Femur (tissue), 1 donor: ENCODE data around the gene VMA21.

Experiments used
- DNase-seq: peaks from one replicate; pipeline ENCODE4 v3.0.0-alpha.2; 2017

Gene VMA21

GRCh38 chrX:151396825-151397740, at the start of gene VMA21:
TSS of gene VMA21 (plus strand) at chrX:151397206. CDS start at chrX:151397309, 103 bp downstream.
- DNase-seq = peak; percentile 91

DNA sequence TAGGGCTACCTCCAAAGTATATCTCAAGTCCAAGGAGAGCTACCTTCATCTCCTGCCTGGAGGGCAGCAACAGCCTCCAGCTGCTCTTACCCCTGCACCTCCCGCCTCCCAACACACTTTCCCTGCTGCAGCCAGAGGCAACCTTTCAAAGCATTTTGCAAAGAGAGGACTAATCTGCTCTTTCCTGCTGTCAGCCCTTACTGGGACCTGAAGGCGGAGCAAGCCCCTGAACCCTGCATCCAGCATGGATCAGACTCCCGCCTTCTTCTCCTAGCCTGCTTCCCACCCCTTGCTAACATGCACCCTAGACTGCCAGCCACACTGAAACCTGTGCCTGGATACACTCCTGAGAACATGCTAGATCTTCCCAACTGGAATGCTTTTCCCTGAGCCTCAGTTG, 37.7 kb upstream of the VMA21 start:
- DNase-seq = no peak

GRCh38 chrX:151359931-151360871, 36.8 kb upstream of the VMA21 start:
- DNase-seq = peak; percentile 27

- DNase-seq = no peak
These were observed 33.7 kb upstream of the VMA21 start for GRCh38 chrX:151363316-151363715.

DNA sequence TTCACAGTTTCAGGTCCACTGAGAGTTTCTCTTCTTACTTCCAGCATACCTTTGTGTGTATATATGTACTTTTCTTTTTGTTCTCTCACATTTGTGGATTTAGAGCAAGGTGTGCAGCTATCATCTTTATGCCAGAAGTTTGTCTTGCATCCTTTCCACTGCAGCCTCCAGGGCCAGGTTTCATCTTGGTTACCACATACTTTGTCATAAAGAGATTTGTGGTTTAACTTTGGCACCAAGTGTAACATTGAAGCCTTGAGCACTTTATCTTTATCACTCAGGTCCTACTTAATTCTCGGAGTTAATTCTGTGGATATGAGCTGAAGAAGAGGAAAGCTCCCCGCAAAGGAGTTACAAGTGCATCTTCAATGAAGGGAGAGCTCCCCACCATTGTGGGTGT, 31.4 kb upstream of the VMA21 start:
- DNase-seq = no peak

GRCh38 chrX:151370906-151371305, 26.1 kb upstream of the VMA21 start:
- DNase-seq = no peak

DNA sequence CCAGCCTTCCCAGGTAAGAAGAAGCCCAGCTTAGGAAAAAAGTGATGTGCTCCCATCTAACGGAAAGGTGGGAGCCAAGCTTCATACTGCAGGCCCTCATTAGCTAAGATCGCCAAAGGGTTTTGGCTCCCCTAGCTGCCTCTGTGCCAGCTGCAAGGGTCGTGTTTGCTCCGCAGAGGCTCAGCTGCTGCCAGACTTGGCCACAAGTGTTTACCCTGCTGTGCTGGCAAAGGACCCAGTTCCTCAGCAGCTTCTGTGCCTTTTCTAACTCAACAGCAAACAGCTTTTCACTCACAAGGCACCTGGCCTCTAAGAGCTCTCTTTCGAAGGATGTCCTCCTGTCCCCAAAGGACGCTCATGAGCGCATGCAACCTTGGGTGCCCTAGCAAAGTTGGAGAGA, 12.2 kb upstream of the VMA21 start:
- DNase-seq = peak; percentile 64

DNA sequence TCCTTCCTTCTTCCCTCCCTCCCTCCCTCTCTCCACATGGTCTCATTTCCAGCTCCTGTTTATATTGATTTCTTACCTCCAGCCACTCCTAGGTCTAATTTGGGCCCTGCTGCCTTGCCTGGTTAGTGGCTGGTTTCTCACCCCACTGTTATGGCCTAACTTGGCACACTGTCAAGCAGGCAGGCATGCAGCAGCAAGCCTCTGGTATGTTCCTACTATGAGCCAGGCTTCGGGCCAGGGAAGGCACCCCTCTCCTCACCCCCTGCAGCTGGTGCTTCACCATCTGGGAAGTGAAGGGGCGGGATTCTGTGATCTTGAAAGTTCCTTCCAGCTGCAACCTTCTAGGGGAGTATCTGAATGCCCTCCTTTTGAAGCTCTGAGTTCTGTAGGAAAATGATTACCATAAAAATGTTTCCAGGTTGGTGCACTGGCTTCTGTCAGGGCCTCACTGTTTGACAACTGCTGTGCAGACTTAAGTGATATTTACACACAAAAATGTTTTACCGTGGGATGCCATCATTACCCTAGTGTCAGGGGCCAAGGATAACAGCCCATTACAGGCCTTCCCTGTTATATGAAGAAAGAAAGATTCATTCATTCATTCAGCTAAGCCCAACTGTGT, 10.1 kb upstream of the VMA21 start:
- DNase-seq = peak; percentile 53

DNA sequence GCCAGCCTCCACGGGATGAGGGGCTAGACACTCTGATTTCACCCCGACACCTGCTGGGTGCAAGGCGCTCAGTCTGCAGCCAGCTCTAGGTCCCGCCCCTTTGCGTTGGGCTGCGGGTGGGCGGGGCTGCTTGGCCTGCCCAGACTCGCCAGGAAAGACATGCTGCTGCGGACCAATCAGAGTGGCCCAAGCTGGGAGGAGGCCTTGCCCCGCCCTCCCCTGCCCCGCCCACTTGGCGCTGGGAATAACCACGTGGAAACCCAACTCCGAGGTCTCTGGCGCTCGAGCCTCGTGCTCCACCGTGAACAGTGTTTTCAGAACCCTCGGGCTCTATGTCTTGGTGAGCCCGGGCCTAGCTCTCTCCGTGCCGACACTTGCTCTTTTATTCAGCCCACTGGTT, 5.3 kb upstream of the VMA21 start:
- no peak for DNase-seq

- DNase-seq = no peak
These were observed 3.5 kb upstream of the VMA21 start for GRCh38 chrX:151393514-151393913.

DNA sequence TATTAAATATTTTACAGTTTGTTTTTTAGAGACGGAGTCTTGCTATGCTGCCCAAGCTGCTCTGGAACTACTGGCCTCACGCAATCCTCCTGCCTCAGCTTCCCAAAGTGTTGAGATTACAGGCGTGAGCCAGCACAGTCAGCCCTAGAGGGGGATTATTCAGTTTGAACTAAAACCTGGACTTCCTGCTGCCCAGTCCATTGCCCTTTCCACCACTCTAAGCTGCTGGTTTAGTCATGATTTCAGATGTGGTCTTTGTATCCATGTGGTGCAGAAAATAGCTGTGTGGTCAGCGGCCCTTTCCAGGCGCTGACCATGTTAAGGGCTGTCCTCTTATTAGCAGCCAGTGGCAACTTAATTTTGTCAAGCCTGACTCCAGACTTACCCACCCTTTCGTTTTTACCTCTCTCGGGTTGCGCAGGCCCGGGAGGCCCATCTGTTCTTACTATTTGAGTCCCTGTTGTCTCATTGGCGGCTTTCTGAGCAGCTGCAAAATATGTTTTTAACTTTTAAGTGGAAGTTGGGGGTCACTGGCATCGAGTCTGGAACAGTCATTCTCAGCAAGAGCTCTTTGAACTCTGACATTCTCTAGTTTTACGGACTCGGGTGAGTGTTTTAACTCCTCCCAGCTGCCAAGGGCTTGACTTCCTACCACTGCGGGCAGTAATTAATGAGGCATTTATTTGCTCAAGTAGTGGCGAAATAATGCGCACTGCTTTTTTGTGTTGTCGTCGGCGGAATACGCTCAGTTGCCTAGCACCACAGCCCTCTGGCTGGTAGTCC, 773 bp upstream of the VMA21 start:
- DNase-seq = peak; percentile 49

GRCh38 chrX:151397741-151398070, 700 bp downstream of the VMA21 start:
- DNase-seq = no peak

- DNase-seq = no peak
These were observed 1.3 kb downstream of the VMA21 start for GRCh38 chrX:151398346-151398745.

- DNase-seq = no peak
These were observed 5.8 kb downstream of the VMA21 start for GRCh38 chrX:151402719-151403390.

- DNase-seq = no peak
These were observed 19.6 kb downstream of the VMA21 start for GRCh38 chrX:151416579-151416978.

DNA sequence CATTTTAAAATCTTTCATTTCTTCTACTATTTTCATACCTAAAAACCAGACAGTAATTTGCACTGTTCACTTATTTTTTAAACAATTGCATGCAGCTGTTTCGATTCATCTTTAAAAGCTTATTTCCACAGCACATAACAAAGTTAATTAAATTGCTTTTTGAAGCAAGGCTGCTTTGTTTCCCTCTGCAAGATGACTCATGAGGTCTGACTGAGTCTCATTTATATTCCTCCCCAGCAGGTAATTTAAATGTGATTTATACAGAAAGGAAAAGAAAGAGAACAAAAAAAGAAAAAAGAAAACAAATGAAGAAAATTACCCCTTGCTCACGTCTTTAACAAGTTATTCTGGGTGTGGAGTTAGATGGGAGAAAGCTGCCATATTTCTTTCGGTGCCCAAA, 22.8 kb downstream of the VMA21 start:
- no peak for DNase-seq

DNA sequence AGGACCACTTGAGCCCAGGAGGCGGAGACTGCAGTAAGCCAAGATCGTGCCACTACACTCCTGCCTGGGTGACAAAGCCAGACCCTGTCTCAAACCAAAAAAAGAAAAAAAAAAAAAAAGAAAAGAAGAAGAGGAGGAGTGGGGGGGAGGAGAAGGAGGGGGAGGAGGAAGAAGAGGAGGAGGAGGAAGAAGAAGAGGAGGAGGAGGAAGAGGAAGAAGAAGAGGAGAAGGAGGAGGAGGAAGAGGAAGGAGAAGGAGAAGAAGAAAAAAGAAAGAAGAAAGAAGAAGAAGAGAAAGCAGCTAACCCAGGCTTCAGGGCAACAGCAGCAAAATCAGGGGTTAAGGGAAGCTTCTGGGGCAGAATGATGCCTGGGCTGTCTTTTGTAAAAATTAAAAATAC, 27.5 kb downstream of the VMA21 start:
- DNase-seq = no peak

GRCh38 chrX:151448509-151448908, 51.5 kb downstream of the VMA21 start:
- DNase-seq = no peak

DNA sequence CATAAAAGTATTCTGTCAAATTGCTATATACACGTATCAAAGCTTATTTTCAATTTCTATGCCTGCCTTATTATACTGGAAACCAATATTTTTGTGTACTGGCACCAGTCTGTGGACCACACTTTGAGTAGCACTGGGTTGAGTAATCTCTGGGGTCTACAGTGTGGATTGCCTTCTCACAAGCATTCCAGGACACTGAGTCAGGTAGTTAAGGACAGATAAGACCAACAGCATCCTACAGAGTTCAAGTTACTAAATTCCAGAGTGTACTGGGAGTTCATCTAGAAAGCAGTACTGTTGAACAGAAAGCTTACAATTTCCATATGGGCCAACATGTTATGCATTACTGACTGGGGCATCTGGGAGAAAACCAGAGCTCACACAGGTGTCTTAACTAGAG, 61.8 kb downstream of the VMA21 start:
- DNase-seq = no peak
